HepG2 (cell line): ENCODE measurements around the gene JAK1. TPM values are rescaled to one million over a fixed set of nuclear protein-coding genes. Genes with fewer than 3 reads are reported as not detected.

Source experiments
- ARID2 ChIP-seq: sonication (generic); formaldehyde crosslinking; IDR thresholded peaks from 2 replicates; pipeline ENCODE4 v1.8.1; 2022; ENCODE audit warnings: mild to moderate bottlenecking, missing genetic modification reagents, borderline replicate concordance
- CENPBD1 ChIP-seq: sonication (generic); formaldehyde crosslinking; IDR thresholded peaks from 2 replicates; pipeline ENCODE4 v1.8.0; 2022; ENCODE audit warnings: missing genetic modification reagents, low read depth, mild to moderate bottlenecking, borderline replicate concordance
- ETV5 ChIP-seq: IDR thresholded peaks from 2 replicates; pipeline ENCODE4 v1.6.1; 2018; ENCODE audit warnings: missing biosample characterization, missing genetic modification reagents, inconsistent platforms, borderline replicate concordance
- HDAC2 ChIP-seq: sonication (generic); formaldehyde crosslinking; IDR thresholded peaks from 2 replicates; pipeline ENCODE4 v1.4.0; 2020; ENCODE audit warnings: missing genetic modification reagents
- HDAC6 ChIP-seq: fragments of 200-600 bp; sonication (generic); IDR thresholded peaks from 2 replicates; pipeline ENCODE4 v1.7.0; 2017; ENCODE audit warnings: mild to moderate bottlenecking, antibody characterized with exemption, low read length, low read depth
- HNRNPLL ChIP-seq: fragments of 200-400 bp; formaldehyde crosslinking; IDR thresholded peaks from 2 replicates; pipeline ENCODE4 v1.6.1; 2017; ENCODE audit warnings: mild to moderate bottlenecking, low read depth, low read length; ENCODE audit not compliant: poor library complexity, severe bottlenecking
- KDM5B ChIP-seq: sonication (generic); formaldehyde crosslinking; IDR thresholded peaks from 2 replicates; pipeline ENCODE4 v1.4.0; 2020; ENCODE audit warnings: missing genetic modification reagents, mild to moderate bottlenecking, borderline replicate concordance
- MED1 ChIP-seq: sonication (generic); formaldehyde crosslinking; IDR thresholded peaks from 2 replicates; pipeline ENCODE4 v1.4.0; 2020; ENCODE audit warnings: missing genetic modification reagents
- MLLT10 ChIP-seq: sonication (generic); formaldehyde crosslinking; IDR thresholded peaks from 2 replicates; pipeline ENCODE4 v1.4.0; 2020; ENCODE audit warnings: missing genetic modification reagents
- NCOA2 ChIP-seq: sonication (generic); formaldehyde crosslinking; IDR thresholded peaks from 2 replicates; pipeline ENCODE4 v1.8.0; 2022; ENCODE audit warnings: inconsistent platforms
- RELA ChIP-seq: sonication (generic); formaldehyde crosslinking; IDR thresholded peaks from 2 replicates; pipeline ENCODE4 v1.4.0; 2020; ENCODE audit warnings: missing genetic modification reagents
- SMAD9 ChIP-seq: sonication (generic); formaldehyde crosslinking; IDR thresholded peaks from 2 replicates; pipeline ENCODE4 v1.5.1; 2020; ENCODE audit warnings: mild to moderate bottlenecking, missing genetic modification reagents
- SNAI1 ChIP-seq: sonication (generic); formaldehyde crosslinking; IDR thresholded peaks from 2 replicates; pipeline ENCODE4 v1.5.0; 2020; ENCODE audit warnings: mild to moderate bottlenecking, missing genetic modification reagents, borderline replicate concordance
- TARDBP ChIP-seq: sonication (generic); formaldehyde crosslinking; IDR thresholded peaks from 2 replicates; pipeline ENCODE4 v1.8.0; 2022; ENCODE audit warnings: mild to moderate bottlenecking, missing genetic modification reagents
- TBX2 ChIP-seq: sonication (generic); formaldehyde crosslinking; IDR thresholded peaks from 2 replicates; pipeline ENCODE4 v1.5.0; 2020; ENCODE audit warnings: missing genetic modification reagents, mild to moderate bottlenecking, borderline replicate concordance
- TEF ChIP-seq: sonication (generic); formaldehyde crosslinking; IDR thresholded peaks from 2 replicates; pipeline ENCODE4 v1.5.0; 2020; ENCODE audit warnings: missing genetic modification reagents
- TRIM24 ChIP-seq: sonication (generic); formaldehyde crosslinking; IDR thresholded peaks from 2 replicates; pipeline ENCODE4 v1.8.0; 2022; ENCODE audit warnings: mild to moderate bottlenecking, missing genetic modification reagents
- ZNF3 ChIP-seq: IDR thresholded peaks from 2 replicates; pipeline ENCODE4 v1.7.0; 2017; ENCODE audit warnings: inconsistent platforms
- ZNF607 ChIP-seq: sonication (generic); formaldehyde crosslinking; IDR thresholded peaks from 2 replicates; pipeline ENCODE4 v1.5.1; 2020; ENCODE audit warnings: missing genetic modification reagents, mild to moderate bottlenecking, borderline replicate concordance
- ZNF614 ChIP-seq: IDR thresholded peaks from 2 replicates; pipeline ENCODE4 v1.6.1; 2018; ENCODE audit warnings: missing biosample characterization, missing genetic modification reagents, inconsistent platforms, borderline replicate concordance
- ZNF660 ChIP-seq: sonication (generic); formaldehyde crosslinking; IDR thresholded peaks from 2 replicates; pipeline ENCODE4 v1.5.1; 2020; ENCODE audit warnings: mild to moderate bottlenecking, low read depth, missing genetic modification reagents, borderline replicate concordance
- ZNF747 ChIP-seq: sonication (generic); formaldehyde crosslinking; IDR thresholded peaks from 2 replicates; pipeline ENCODE4 v1.8.1; 2023; ENCODE audit warnings: missing genetic modification reagents, mild to moderate bottlenecking, borderline replicate concordance
- polyA plus RNA-seq, 8 experiments: library from polyadenylated mRNA; depleted of rRNA in 3 of 8; stranded (reverse) in 7 of 8; unstranded in 1 of 8; fragments of >200 nt; fragmentation: Illumina TruSeq in 4 of 8; extraction: Trizol in 4 of 8; gene quantifications; 2 replicates each; pipeline versions ENCODE4 v1.2.1 to v1.2.3, GENCODE V29; 2011 to 2016; ENCODE audit warnings: low read depth in 4 of 8, missing spikeins in 1 of 8, mixed read lengths in 1 of 8; ENCODE audit not compliant: insufficient read depth in 1 of 8
- total RNA-seq, 5 experiments: library from RNA; depleted of rRNA; stranded (reverse); fragments of >200 nt; fragmentation: Illumina TruSeq; extraction: Trizol; gene quantifications; 2 replicates each; pipeline ENCODE4 v1.2.3, GENCODE V29; 2016; ENCODE audit warnings: low read depth in 1 of 5
- TF ChIP-seq, protein P1 (sequence below): sonication (generic); formaldehyde crosslinking; IDR thresholded peaks from 2 replicates; pipeline ENCODE4 v1.5.0; 2020; ENCODE audit warnings: mild to moderate bottlenecking, missing genetic modification reagents
- TF ChIP-seq, protein P2 (sequence below): sonication (generic); formaldehyde crosslinking; IDR thresholded peaks from 2 replicates; pipeline ENCODE4 v1.5.0; 2020; ENCODE audit warnings: missing genetic modification reagents
- TF ChIP-seq, protein P3 (sequence below): IDR thresholded peaks from 2 replicates; pipeline ENCODE4 v1.4.0; 2020; ENCODE audit warnings: mild to moderate bottlenecking, missing genetic modification reagents

Gene JAK1
- total and polyA plus RNA-seq, 2 of the 13 experiments (the other 11 are each of a cell fraction or from before 2014, with no cell fraction given): 23.9 to 42.4 TPM

DNA sequence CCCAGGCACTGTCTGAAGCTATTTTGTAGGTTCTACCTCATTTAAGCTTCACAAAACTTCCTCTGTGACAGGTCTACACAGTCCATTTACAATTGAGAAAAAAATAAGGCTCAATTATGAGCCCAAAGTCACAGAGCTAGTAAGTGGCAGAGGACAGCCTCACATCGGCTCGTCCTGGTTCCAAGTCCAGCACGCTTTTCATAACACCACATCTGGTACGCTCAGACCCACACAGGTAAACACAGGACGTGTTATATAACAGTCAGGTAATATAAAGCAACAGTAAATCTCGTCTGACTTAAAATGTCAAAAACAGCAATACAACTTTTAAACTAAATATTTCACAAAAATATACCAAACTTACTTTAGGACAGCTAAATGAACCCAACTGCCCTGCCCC is 13.1 kb downstream of the JAK1 start (continued):
- TF ChIP-seq, protein P1, sequence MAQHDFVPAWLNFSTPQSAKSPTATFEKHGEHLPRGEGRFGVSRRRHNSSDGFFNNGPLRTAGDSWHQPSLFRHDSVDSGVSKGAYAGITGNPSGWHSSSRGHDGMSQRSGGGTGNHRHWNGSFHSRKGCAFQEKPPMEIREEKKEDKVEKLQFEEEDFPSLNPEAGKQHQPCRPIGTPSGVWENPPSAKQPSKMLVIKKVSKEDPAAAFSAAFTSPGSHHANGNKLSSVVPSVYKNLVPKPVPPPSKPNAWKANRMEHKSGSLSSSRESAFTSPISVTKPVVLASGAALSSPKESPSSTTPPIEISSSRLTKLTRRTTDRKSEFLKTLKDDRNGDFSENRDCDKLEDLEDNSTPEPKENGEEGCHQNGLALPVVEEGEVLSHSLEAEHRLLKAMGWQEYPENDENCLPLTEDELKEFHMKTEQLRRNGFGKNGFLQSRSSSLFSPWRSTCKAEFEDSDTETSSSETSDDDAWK (CRISPR knock-in tag): no peak
- TF ChIP-seq RELA (CRISPR knock-in tag) (no peak), ARID2 (CRISPR knock-in tag) (no peak), ZNF747 (CRISPR knock-in tag) (no peak), NCOA2 (CRISPR knock-in tag) (0 out of 2 replicates have a peak, but pooled peaks have one; percentile 11), HNRNPLL (no peak), SMAD9 (CRISPR knock-in tag) (no peak), HDAC6 (no peak), MLLT10 (CRISPR knock-in tag) (no peak), TEF (CRISPR knock-in tag) (peak; percentile 65; the same call in 1 of the 2 replicates), KDM5B (CRISPR knock-in tag) (no peak), CENPBD1 (no peak), SNAI1 (CRISPR knock-in tag) (no peak), HDAC2 (CRISPR knock-in tag) (peak; percentile 39; the same call in 1 of the 2 replicates), ZNF3 (CRISPR knock-in tag) (no peak), MED1 (CRISPR knock-in tag) (peak; percentile 31; the same call in 1 of the 2 replicates), TRIM24 (CRISPR knock-in tag) (no peak), ZNF607 (no peak), TBX2 (CRISPR knock-in tag) (no peak; the same call in 1 of the 2 replicates), TARDBP (peak; percentile 34; the same call in 1 of the 2 replicates), ZNF660 (CRISPR knock-in tag) (no peak), ETV5 (CRISPR knock-in tag) (no peak), ZNF614 (no peak)
- TF ChIP-seq, protein P2, sequence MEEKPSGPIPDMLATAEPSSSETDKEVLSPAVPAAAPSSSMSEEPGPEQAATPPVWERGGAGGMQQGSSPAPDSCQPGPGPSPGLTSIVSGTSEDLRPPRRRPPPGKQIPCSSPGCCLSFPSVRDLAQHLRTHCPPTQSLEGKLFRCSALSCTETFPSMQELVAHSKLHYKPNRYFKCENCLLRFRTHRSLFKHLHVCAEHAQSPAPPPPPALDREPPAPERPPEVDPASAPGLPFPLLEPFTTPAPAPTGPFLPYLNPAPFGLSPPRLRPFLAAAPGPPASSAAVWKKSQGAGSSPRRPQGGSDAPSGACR (CRISPR knock-in tag): no peak
- TF ChIP-seq, protein P3, sequence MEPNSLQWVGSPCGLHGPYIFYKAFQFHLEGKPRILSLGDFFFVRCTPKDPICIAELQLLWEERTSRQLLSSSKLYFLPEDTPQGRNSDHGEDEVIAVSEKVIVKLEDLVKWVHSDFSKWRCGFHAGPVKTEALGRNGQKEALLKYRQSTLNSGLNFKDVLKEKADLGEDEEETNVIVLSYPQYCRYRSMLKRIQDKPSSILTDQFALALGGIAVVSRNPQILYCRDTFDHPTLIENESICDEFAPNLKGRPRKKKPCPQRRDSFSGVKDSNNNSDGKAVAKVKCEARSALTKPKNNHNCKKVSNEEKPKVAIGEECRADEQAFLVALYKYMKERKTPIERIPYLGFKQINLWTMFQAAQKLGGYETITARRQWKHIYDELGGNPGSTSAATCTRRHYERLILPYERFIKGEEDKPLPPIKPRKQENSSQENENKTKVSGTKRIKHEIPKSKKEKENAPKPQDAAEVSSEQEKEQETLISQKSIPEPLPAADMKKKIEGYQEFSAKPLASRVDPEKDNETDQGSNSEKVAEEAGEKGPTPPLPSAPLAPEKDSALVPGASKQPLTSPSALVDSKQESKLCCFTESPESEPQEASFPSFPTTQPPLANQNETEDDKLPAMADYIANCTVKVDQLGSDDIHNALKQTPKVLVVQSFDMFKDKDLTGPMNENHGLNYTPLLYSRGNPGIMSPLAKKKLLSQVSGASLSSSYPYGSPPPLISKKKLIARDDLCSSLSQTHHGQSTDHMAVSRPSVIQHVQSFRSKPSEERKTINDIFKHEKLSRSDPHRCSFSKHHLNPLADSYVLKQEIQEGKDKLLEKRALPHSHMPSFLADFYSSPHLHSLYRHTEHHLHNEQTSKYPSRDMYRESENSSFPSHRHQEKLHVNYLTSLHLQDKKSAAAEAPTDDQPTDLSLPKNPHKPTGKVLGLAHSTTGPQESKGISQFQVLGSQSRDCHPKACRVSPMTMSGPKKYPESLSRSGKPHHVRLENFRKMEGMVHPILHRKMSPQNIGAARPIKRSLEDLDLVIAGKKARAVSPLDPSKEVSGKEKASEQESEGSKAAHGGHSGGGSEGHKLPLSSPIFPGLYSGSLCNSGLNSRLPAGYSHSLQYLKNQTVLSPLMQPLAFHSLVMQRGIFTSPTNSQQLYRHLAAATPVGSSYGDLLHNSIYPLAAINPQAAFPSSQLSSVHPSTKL (CRISPR knock-in tag): peak; percentile 64
